ENCODE results near the gene CAND2. TPM values are rescaled to one million over a fixed set of nuclear protein-coding genes. Genes with fewer than 3 reads are reported as not detected.

CAND2 gene
- total RNA-seq, 1 donor from 2014 or later = 1.1 TPM

- intact Hi-C loops (cut with micrococcal nuclease) = no loop called here
Measured at GRCh38 chr3:12807066-12807465, 10.6 kb downstream of the CAND2 start.

DNA sequence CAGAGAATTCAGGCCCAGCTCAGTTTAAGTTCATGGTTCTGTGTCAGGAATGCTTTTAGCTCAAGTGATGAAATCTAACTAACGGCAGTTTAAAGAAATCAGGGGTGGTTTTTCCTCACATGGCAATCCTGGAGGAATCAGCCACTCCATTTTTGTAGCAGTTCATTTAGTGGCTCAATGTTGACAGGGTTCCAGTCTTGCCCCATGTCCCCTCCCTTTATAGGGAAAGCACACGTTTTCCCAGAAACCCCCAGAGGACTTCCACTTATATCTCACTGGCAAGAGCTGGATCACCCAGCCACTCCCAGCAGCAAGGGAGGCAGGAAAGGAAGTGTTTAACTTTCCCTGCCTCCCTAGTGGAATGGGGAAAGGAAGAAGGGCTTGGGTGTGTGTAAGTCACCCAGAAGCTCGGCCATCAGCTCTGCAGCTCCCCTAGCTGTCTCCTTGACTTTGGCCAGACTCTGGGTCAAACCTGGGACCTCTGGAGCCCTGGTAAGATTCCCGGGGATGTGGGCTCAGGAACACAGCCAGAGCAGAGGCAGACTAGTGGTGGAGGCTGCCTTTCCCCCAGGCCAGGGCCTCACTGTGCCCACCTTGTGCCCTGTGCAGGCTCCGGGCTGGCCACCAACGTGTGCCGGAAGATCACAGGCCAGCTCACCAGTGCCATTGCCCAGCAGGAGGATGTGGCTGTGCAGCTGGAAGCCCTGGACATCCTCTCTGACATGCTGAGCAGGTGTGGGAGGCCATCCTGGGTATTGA is 11.3 kb downstream of the CAND2 start:
- intact Hi-C loops (cut with micrococcal nuclease) = no loop called here

GRCh38 chr3:12808587-12808986 is 12.1 kb downstream of the CAND2 start:
- intact Hi-C loops (cut with micrococcal nuclease) = no loop called here

DNA sequence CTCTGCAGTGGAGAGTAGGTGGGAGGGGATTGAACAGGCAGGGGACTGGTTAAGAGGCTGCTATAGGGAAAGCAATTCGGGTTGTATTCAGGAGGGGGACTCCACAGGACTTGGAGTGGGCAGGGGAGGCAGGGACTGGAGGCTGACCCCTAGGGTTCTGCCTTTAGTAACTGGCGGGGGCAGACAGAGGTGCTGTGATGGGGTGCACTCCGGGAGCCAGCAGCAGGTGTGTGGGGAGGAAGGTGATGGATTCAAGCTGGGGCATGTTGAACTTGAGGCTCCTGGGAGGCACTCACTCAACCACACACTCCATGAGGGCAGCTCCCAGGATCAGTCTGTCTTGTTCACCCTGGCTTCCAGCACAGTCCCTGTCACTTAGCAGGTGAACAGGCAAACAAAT is 12.5 kb downstream of the CAND2 start:
- intact Hi-C loops (cut with micrococcal nuclease) = no loop called here

DNA sequence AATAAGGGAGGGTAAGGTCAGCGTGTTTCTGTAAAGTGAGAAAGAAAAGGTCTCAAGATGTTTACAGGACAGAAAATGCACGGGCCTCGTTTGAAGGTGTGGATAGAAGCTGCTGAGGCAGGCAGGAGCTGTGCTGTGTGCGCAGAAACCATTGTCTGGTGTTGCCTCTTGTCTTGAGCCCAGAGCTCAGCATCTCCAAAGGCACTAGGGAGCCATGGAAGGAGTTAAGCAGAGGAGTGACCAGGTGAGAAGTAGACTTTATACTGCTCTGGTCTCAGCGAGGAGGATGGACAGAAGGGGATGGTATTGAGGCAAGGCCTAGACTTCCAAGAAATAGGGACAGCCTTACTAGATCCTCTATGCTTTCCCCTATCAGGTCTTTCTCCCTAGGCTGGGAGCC is 13.0 kb downstream of the CAND2 start:
- intact Hi-C loops (cut with micrococcal nuclease) = no loop called here

- intact Hi-C loops (cut with micrococcal nuclease) = loop anchor here (1.0 to 2.0 kb wide), 3 partner anchors 31 to 157 kb away; partner anchors contain the start of gene RPL32
Measured at GRCh38 chr3:12810013-12810780, 13.7 kb downstream of the CAND2 start.

DNA sequence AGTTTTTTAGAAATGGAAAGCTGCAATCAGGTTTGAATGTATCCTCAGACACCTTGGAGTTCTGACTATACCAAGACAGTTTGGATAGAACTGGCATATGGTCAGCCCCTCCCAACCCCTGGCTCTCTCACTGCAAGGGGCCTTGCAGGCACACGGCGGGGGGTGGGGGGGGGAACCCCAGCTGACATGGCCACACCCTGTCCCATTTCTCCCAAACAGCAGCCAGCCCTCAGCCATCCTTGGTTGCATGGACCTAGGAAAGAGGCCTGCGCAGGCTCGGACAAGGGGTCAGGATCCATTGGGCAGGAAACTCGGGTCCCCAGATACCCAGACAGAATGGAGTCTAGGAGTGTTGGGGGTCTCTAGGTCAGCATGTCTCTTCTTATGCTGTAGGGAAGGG is 14.5 kb downstream of the CAND2 start:
- intact Hi-C loops (cut with micrococcal nuclease) = loop anchor here (1.0 to 2.0 kb wide), 3 partner anchors 30 to 156 kb away; partner anchors contain the start of gene RPL32

GRCh38 chr3:12812812-12813211 is 16.3 kb downstream of the CAND2 start:
- intact Hi-C loops (cut with micrococcal nuclease) = no loop called here

DNA sequence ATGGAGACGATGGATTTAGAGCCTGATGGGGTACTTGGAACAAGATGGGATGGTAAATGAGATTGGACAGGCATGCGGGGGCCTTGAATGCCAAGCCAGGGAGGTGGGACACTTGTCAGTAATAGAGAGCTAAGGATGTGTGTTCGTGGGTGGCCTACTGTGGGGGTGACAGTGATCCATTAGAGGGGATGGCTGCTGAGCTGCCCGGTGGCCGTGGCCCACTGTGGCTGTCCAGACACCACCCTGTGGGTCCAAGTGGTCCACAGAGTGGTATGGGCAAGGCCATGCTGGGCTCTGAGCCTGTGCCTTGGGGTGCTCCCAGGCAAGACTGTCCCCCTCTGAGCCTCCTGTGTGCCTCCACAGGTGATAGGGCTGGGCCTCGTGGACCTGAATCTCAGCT is 17.5 kb downstream of the CAND2 start:
- intact Hi-C loops (cut with micrococcal nuclease) = no loop called here

DNA sequence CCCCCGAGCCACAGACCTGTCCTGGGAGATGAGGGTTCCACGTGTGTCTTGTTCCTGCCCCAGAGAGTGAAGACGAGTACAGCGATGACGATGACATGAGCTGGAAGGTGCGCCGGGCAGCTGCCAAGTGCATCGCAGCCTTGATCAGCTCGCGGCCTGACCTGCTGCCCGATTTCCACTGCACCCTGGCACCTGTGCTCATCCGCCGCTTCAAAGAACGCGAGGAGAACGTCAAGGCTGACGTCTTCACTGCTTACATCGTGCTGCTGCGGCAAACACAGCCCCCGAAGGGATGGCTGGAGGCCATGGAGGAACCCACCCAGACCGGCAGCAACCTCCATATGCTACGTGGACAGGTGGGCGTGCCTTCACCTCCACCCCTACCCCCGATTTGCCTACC is 18.6 kb downstream of the CAND2 start:
- intact Hi-C loops (cut with micrococcal nuclease) = no loop called here

DNA sequence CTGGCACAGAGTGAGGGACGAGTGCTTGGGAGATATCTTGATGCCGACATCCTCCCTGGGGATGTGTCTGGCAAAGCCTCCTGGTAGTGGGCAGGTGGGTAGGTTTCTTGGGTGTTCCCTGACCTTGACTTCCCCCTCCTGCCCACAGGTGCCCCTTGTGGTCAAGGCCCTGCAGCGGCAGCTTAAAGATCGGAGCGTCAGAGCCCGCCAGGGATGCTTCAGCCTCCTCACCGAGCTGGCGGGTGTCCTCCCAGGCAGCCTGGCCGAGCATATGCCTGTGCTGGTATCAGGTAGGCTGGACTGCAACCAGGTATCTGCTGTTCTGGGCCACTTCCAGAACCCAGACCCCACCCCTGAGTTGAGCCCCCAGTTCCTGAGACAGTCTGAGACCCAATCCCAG is 19.2 kb downstream of the CAND2 start:
- intact Hi-C loops (cut with micrococcal nuclease) = no loop called here

DNA sequence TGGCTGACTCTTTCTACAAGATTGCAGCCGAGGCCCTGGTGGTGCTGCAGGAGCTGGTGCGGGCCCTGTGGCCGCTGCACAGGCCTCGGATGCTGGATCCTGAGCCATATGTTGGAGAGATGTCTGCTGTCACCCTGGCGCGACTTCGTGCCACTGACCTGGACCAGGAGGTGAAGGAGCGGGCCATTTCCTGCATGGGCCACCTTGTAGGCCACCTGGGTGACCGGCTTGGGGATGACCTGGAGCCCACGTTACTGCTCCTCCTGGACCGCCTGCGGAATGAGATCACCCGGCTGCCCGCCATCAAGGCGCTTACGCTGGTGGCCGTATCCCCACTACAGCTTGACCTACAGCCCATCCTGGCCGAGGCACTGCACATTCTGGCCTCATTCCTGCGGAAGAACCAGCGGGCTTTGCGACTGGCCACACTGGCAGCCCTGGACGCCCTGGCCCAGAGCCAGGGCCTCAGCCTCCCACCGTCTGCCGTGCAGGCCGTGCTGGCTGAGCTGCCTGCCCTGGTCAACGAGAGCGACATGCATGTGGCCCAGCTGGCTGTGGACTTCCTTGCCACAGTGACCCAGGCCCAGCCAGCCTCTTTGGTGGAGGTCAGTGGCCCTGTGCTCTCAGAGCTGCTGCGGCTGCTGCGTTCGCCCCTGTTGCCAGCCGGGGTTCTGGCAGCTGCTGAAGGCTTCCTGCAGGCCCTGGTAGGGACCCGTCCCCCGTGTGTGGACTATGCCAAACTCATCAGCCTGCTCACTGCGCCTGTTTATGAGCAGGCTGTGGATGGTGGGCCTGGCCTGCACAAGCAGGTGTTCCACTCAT is 20.3 kb downstream of the CAND2 start:
- intact Hi-C loops (cut with micrococcal nuclease) = no loop called here

DNA sequence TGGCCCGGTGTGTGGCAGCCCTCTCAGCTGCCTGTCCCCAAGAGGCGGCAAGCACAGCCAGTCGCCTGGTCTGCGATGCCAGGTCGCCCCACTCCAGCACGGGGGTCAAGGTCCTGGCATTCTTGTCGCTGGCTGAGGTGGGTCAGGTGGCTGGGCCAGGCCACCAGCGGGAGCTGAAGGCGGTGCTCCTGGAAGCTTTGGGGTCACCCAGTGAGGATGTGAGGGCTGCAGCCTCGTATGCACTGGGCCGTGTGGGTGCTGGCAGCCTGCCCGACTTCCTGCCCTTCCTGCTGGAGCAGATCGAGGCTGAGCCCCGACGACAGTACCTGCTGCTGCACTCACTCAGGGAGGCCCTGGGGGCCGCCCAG is 20.8 kb downstream of the CAND2 start:
- intact Hi-C loops (cut with micrococcal nuclease) = no loop called here

DNA sequence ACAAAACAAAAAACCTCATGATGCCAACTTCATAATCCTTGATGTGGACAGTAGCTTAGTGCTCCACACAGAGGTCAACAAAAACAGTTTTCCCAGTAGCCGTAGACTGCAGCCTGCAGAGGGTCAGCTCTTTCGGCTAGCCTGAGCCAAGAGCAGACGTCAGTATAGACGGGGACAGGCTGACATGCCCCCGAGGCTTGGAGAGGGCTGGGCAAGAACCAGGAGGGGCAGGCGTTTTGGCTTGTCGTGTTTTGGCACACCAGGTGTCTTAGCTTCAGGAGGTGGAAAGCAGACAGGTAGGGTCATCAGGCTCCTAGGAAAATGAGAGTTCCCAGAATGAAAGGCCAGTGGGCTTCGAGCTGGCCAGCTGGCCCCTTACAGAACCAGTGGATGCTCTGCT is 21.8 kb downstream of the CAND2 start:
- intact Hi-C loops (cut with micrococcal nuclease) = no loop called here

DNA sequence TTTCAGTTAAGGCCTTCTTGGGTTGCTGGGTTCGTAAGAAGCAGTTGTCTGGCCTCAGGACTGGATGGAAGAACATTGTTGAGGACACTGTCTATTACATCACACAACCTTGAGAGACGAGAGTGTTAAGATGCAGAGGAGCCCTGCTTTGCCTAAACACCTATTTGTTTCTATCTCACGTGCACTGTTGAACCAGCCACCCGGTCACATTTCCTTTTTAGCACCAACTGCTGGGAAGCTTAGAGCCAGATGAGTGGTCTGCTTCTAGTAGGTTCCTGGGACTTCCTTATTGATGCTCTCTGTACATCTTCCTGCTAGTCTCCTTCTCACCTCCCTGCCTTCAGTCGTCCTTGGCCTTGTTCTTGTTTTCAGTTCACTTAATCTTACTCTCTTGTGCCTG is 22.3 kb downstream of the CAND2 start:
- intact Hi-C loops (cut with micrococcal nuclease) = no loop called here

- intact Hi-C loops (cut with micrococcal nuclease) = no loop called here
Measured at GRCh38 chr3:12822725-12823373, 26.4 kb downstream of the CAND2 start.

DNA sequence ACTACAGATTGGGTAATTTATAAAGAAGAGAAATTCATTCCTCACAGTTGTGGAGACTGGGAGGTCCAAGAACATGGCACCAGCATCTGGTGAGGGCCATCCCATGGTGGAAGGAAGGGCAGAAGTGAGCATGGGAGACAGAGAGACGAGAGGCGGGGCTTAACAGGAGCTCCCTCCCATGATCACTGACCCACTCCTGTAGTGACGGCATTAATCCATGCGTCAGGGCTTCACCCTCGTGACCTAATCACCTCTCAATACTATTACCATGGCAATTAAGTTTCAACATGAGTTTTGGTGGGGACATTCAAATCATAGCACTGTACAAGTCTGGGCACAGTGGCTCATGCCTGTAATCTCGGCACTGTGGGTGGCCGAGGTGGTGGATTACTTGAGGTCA is 27.8 kb downstream of the CAND2 start:
- intact Hi-C loops (cut with micrococcal nuclease) = no loop called here

- intact Hi-C loops (cut with micrococcal nuclease) = no loop called here
Measured at GRCh38 chr3:12825156-12825555, 28.7 kb downstream of the CAND2 start.

DNA sequence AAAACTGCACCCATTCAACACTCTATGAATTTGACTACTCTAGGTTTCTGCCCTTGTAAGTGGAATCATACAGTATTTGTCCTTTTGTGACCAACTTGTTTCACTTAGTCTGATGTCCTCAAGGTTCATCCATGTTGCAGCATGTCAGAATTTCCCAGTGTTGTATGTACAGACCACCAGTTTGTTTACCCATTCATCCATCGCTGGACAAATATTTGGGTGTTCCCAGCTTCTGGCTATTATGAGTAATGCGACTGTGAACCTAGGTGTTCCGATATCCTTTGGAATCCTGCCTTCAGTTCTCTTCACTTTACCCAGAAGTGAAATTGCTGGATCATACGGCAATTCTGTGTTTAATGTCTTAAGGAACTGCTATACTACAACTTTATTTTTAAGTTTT is 32.3 kb downstream of the CAND2 start:
- intact Hi-C loops (cut with micrococcal nuclease) = no loop called here

- intact Hi-C loops (cut with micrococcal nuclease) = no loop called here
Measured at GRCh38 chr3:12829404-12829803, 32.9 kb downstream of the CAND2 start.

Data from T-helper 2 cell treated with Interferon-gamma antibody and Interleukin-4, amounts not matched to agents 100 ng/mL and 5 ng/mL, for 36 hours (primary cell).